ENCODE measurements around the gene GPR34.

GPR34 gene

GRCh38 chrX:41692162-41692749, 3.5 kb downstream of the GPR34 start:
- H3K4me1 ChIP-seq (ENCODE audit: control insufficient read depth, insufficient read depth, low read length, unreplicated experiment) = no peaks in the 10 kb centered on the region
- no peaks in the 10 kb centered on the region for H3K27me3 ChIP-seq (ENCODE audit: insufficient read depth, low read length)
- H3K4me3 ChIP-seq (ENCODE audit: low read depth, low read length) = no peak overlapping the region
- H2AFZ ChIP-seq (ENCODE audit: low read length, unreplicated experiment) = no peak overlapping the region
- no peaks in the 10 kb centered on the region for H3K36me3 ChIP-seq (ENCODE audit: insufficient read depth, low read length)
- 0 out of 2 replicates have a peak overlapping the region, but pooled peaks have one; percentile 26 for H3K27ac ChIP-seq (ENCODE audit: low read depth, low read length)
- H3K79me2 ChIP-seq (ENCODE audit: control insufficient read depth, insufficient read depth, low read length, unreplicated experiment) = no peaks in the 10 kb centered on the region

- Histone ChIP-seq H3K27ac (ENCODE audit: low read depth, low read length) (no peak overlapping the region), H3K27me3 (ENCODE audit: insufficient read depth, low read length) (no peaks in the 10 kb centered on the region), H3K4me1 (ENCODE audit: control insufficient read depth, insufficient read depth, low read length, unreplicated experiment) (no peaks in the 10 kb centered on the region), H3K79me2 (ENCODE audit: control insufficient read depth, insufficient read depth, low read length, unreplicated experiment) (no peaks in the 10 kb centered on the region), H3K36me3 (ENCODE audit: insufficient read depth, low read length) (no peaks in the 10 kb centered on the region), H3K4me3 (ENCODE audit: low read depth, low read length) (no peak overlapping the region), H2AFZ (ENCODE audit: low read length, unreplicated experiment) (no peak overlapping the region)
These were observed 4.3 kb downstream of the GPR34 start for GRCh38 chrX:41693024-41693423.

DNA sequence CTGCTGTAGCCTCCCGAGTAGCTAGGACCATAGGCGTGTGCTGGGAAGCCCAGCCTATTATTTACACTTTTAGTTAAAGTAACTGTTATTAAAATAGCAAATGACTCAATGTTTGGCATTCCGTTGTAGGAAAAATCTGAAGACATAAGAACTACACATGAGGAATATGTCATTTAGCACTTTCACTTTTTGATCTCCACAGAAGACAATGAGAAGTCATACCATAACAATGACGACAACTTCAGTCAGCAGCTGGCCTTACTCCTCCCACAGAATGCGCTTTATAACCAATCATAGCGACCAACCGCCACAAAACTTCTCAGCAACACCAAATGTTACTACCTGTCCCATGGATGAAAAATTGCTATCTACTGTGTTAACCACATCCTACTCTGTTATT, 6.7 kb downstream of the GPR34 start:
- Histone ChIP-seq H3K4me1 (ENCODE audit: control insufficient read depth, insufficient read depth, low read length, unreplicated experiment) (no peaks in the 10 kb centered on the region), H3K27me3 (ENCODE audit: insufficient read depth, low read length) (no peaks in the 10 kb centered on the region), H3K27ac (ENCODE audit: low read depth, low read length) (no peak overlapping the region), H3K79me2 (ENCODE audit: control insufficient read depth, insufficient read depth, low read length, unreplicated experiment) (no peaks in the 10 kb centered on the region), H3K36me3 (ENCODE audit: insufficient read depth, low read length) (no peaks in the 10 kb centered on the region), H2AFZ (ENCODE audit: low read length, unreplicated experiment) (no peak overlapping the region), H3K4me3 (ENCODE audit: low read depth, low read length) (no peak overlapping the region)

- H3K4me1 ChIP-seq (ENCODE audit: control insufficient read depth, insufficient read depth, low read length, unreplicated experiment) = no peaks in the 10 kb centered on the region
These were observed 14.8 kb downstream of the GPR34 start for GRCh38 chrX:41703574-41704029.

DNA sequence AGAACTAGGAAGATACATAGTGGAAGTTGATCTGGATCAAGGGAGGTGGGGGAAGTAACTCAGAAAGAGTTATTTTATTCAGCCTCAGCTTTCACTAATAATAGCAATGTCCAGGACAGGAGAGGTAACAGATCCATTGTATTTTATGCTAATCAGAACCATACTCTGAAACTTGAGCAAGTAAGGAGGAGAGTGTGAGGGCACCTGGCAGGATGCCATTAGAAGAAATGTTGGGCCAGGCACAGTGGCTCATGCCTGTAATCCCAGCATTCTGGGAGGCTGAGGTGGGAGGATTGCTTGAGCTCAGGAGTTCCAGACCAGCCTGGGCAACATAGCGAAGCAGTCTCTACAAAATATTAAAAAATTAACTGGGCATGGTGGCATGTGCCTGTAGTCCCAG, 16.3 kb downstream of the GPR34 start:
- no peak overlapping the region for H3K4me3 ChIP-seq (ENCODE audit: low read depth, low read length)
- no peaks in the 10 kb centered on the region for H3K79me2 ChIP-seq (ENCODE audit: control insufficient read depth, insufficient read depth, low read length, unreplicated experiment)
- H3K27me3 ChIP-seq (ENCODE audit: insufficient read depth, low read length) = no peaks in the 10 kb centered on the region
- H2AFZ ChIP-seq (ENCODE audit: low read length, unreplicated experiment) = no peak overlapping the region
- H3K4me1 ChIP-seq (ENCODE audit: control insufficient read depth, insufficient read depth, low read length, unreplicated experiment) = no peaks in the 10 kb centered on the region
- no peak overlapping the region for H3K27ac ChIP-seq (ENCODE audit: low read depth, low read length)
- no peaks in the 10 kb centered on the region for H3K36me3 ChIP-seq (ENCODE audit: insufficient read depth, low read length)

More at GRCh38 chrX:41703574-41704029, 14.8 kb downstream of the GPR34 start:
- Histone ChIP-seq H3K27me3 (ENCODE audit: insufficient read depth, low read length) (no peaks in the 10 kb centered on the region), H3K36me3 (ENCODE audit: insufficient read depth, low read length) (no peaks in the 10 kb centered on the region), H3K27ac (ENCODE audit: low read depth, low read length) (no peak overlapping the region), H3K4me3 (ENCODE audit: low read depth, low read length) (no peak overlapping the region), H3K79me2 (ENCODE audit: control insufficient read depth, insufficient read depth, low read length, unreplicated experiment) (no peaks in the 10 kb centered on the region), H2AFZ (ENCODE audit: low read length, unreplicated experiment) (no peak overlapping the region)

DNA sequence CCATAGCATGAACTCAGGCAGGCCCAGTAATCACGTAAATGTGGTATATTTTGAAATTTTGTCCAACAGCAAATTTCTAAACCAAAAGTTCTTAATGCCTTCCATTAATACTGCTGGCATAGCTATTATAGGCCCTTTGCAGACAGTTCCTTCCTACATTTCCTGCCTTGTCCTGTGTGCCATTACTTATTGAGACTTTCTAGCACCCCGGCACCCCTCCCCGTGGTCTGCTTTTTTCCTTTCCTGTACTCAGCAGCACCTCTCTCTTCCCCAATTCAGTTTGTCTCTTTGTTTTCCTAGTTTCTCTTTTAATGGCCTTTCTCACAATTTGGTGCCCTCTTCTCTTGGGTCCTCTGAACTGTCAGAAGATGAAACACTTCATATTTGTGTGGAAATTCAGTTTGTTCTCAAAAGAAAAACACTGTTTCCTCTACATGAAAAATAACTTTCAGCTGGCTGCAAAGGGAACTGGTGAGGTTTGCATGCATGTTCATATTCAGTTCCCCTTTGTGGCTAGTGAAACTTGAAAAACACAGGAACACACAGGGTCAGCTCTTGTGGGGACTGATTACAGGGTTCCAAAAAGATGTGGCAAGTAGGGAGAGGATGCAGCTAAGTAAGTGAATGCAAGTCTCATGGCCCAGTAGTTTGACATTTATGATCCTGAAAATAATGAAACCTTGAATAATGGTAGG, 17.1 kb downstream of the GPR34 start:
- Histone ChIP-seq H3K4me3 (ENCODE audit: low read depth, low read length) (no peak overlapping the region), H3K27me3 (ENCODE audit: insufficient read depth, low read length) (no peaks in the 10 kb centered on the region), H2AFZ (ENCODE audit: low read length, unreplicated experiment) (no peak overlapping the region), H3K79me2 (ENCODE audit: control insufficient read depth, insufficient read depth, low read length, unreplicated experiment) (no peaks in the 10 kb centered on the region), H3K36me3 (ENCODE audit: insufficient read depth, low read length) (no peaks in the 10 kb centered on the region), H3K27ac (ENCODE audit: low read depth, low read length) (no peak overlapping the region), H3K4me1 (ENCODE audit: control insufficient read depth, insufficient read depth, low read length, unreplicated experiment) (no peaks in the 10 kb centered on the region)

GRCh38 chrX:41707218-41707617, 18.4 kb downstream of the GPR34 start:
- no peaks in the 10 kb centered on the region for H3K4me1 ChIP-seq (ENCODE audit: control insufficient read depth, insufficient read depth, low read length, unreplicated experiment)
- H3K27ac ChIP-seq (ENCODE audit: low read depth, low read length) = no peak overlapping the region
- H3K36me3 ChIP-seq (ENCODE audit: insufficient read depth, low read length) = no peaks in the 10 kb centered on the region
- H3K27me3 ChIP-seq (ENCODE audit: insufficient read depth, low read length) = no peaks in the 10 kb centered on the region
- no peaks in the 10 kb centered on the region for H3K79me2 ChIP-seq (ENCODE audit: control insufficient read depth, insufficient read depth, low read length, unreplicated experiment)
- no peak overlapping the region for H2AFZ ChIP-seq (ENCODE audit: low read length, unreplicated experiment)
- H3K4me3 ChIP-seq (ENCODE audit: low read depth, low read length) = no peak overlapping the region

DNA sequence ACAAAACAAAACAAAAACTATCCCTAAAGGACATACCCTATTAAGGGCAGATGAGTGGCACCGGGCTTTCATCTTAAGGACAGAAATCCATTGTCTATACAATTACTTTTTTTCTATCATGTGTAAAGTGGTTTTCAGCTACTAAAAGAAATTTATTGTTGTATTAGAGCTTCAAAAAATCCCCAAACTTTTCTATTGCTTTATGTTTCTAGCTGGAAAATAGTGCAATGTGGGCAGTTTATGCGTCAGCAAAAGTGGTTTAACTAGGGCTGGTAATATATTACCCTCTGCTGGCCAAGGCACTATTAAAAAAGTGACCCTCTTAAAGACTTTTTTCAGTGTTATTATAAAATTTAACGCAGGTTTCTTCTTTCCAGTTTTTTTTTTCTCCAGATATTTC, 19.7 kb downstream of the GPR34 start:
- no peak overlapping the region for H3K27ac ChIP-seq (ENCODE audit: low read depth, low read length)
- no peaks in the 10 kb centered on the region for H3K4me1 ChIP-seq (ENCODE audit: control insufficient read depth, insufficient read depth, low read length, unreplicated experiment)
- no peaks in the 10 kb centered on the region for H3K79me2 ChIP-seq (ENCODE audit: control insufficient read depth, insufficient read depth, low read length, unreplicated experiment)
- no peak overlapping the region for H2AFZ ChIP-seq (ENCODE audit: low read length, unreplicated experiment)
- H3K36me3 ChIP-seq (ENCODE audit: insufficient read depth, low read length) = no peaks in the 10 kb centered on the region
- no peak overlapping the region for H3K4me3 ChIP-seq (ENCODE audit: low read depth, low read length)
- H3K27me3 ChIP-seq (ENCODE audit: insufficient read depth, low read length) = no peaks in the 10 kb centered on the region

- Histone ChIP-seq H3K27me3 (ENCODE audit: insufficient read depth, low read length) (no peaks in the 10 kb centered on the region), H3K4me3 (ENCODE audit: low read depth, low read length) (no peak overlapping the region), H3K27ac (ENCODE audit: low read depth, low read length) (no peak overlapping the region), H3K4me1 (ENCODE audit: control insufficient read depth, insufficient read depth, low read length, unreplicated experiment) (no peaks in the 10 kb centered on the region), H3K79me2 (ENCODE audit: control insufficient read depth, insufficient read depth, low read length, unreplicated experiment) (no peaks in the 10 kb centered on the region), H3K36me3 (ENCODE audit: insufficient read depth, low read length) (no peaks in the 10 kb centered on the region), H2AFZ (ENCODE audit: low read length, unreplicated experiment) (no peak overlapping the region)
These were observed 22.4 kb downstream of the GPR34 start for GRCh38 chrX:41711021-41711667.

DNA sequence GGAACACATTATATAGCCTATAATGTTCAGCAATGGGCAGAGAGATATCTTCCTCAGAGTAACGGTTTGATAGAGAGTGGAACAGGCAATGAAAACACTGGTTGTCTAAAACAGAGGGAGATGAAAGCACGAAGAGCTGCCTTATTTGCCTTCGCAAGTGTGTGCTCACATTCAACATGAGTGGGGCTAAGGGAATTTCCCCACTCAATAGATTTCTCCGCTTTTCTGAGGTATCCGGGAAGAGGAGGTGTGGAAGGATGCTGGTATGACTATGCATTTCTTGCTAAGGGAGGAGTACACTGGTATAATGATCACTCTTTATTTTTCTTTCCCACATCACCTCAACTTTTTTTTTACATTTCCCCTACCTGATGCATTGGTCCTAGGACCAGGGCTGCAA, 27.4 kb downstream of the GPR34 start:
- Histone ChIP-seq H3K27ac (ENCODE audit: low read depth, low read length) (no peak overlapping the region), H3K4me1 (ENCODE audit: control insufficient read depth, insufficient read depth, low read length, unreplicated experiment) (no peaks in the 10 kb centered on the region), H3K27me3 (ENCODE audit: insufficient read depth, low read length) (no peaks in the 10 kb centered on the region), H3K4me3 (ENCODE audit: low read depth, low read length) (no peak overlapping the region), H2AFZ (ENCODE audit: low read length, unreplicated experiment) (no peak overlapping the region), H3K36me3 (ENCODE audit: insufficient read depth, low read length) (no peaks in the 10 kb centered on the region), H3K79me2 (ENCODE audit: control insufficient read depth, insufficient read depth, low read length, unreplicated experiment) (no peaks in the 10 kb centered on the region)

All from ACC112 (cell line).